ENCODE data around the gene TPI1. TPM values are rescaled to one million over a fixed set of nuclear protein-coding genes. Genes with fewer than 3 reads are reported as not detected.
A peak's percentile ranks its signal among the peaks of the same experiment; 100 is the strongest.
"Not testable (repeated sequence)": the region's sequence is repeated elsewhere in the genome, so short reads cannot be mapped to it uniquely, and the experiment has no call there.

Gene TPI1
- total RNA-seq, 4 donors from 2014 or later = 288 to 372 (median 355) TPM

DNA sequence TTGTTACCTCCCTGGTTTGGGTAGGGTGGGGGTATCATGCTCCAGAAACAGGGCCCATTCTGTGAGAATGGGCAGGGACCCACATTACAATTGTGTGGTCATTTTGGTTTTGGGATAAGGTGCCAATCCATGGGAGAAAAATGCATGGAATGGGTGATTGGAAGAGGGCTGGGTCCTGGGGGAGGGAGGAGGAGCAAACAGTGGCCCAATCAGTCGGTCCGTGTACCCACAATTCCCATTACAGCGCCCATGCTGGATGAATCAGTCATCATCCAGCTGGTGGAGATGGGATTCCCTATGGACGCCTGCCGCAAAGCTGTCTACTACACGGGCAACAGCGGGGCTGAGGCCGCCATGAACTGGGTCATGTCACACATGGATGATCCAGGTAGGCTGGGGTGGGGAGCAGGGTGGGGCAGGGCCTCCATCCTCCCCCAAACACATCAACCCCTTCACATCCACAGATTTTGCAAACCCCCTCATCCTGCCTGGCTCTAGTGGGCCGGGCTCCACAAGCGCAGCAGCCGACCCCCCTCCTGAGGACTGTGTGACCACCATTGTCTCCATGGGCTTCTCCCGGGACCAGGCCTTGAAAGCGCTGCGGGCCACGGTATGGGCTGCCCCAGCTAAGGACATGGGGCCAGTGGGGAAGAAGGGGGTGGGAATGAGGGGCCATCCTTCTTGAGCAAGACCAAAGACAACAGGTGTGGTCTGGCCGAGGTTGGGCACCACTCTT lies 3.6 kb upstream of the TPI1 start:
- H3K36me3 ChIP-seq = peaks cover 44 to 75% (median 72%) of the 10 kb centered on the region in 4 donors
- 97% methylated on average over 10 of the region's 16 CpGs for WGBS
- no peak for DNase-seq (ENCODE audit: extremely low spot score)
- no peaks in the 10 kb centered on the region for H3K9me3 ChIP-seq
- H3K27ac ChIP-seq (replicated peaks in 1 of 4) = no peak overlapping the region
- H3K4me3 ChIP-seq = no peak overlapping the region
- intact Hi-C loops (cut with DNase I) = loop anchor here (5.0 kb wide), 1 partner anchor 44 kb away; no protein-coding TSS in a partner anchor
- H3K4me1 ChIP-seq = peaks cover 13 to 17% (median 16%) of the 10 kb centered on the region in 4 donors
- TF ChIP-seq EP300 (IDR thresholded peaks at IDR 0.05) (no peak), POLR2A (IDR thresholded peaks at IDR 0.05; ENCODE audit: low read depth) (no peak), POLR2AphosphoS5 (IDR thresholded peaks at IDR 0.05) (no peak)
- TF ChIP-seq, protein P1, sequence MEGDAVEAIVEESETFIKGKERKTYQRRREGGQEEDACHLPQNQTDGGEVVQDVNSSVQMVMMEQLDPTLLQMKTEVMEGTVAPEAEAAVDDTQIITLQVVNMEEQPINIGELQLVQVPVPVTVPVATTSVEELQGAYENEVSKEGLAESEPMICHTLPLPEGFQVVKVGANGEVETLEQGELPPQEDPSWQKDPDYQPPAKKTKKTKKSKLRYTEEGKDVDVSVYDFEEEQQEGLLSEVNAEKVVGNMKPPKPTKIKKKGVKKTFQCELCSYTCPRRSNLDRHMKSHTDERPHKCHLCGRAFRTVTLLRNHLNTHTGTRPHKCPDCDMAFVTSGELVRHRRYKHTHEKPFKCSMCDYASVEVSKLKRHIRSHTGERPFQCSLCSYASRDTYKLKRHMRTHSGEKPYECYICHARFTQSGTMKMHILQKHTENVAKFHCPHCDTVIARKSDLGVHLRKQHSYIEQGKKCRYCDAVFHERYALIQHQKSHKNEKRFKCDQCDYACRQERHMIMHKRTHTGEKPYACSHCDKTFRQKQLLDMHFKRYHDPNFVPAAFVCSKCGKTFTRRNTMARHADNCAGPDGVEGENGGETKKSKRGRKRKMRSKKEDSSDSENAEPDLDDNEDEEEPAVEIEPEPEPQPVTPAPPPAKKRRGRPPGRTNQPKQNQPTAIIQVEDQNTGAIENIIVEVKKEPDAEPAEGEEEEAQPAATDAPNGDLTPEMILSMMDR (IDR thresholded peaks at IDR 0.05) = no peak
- H3K27me3 ChIP-seq = no peaks in the 10 kb centered on the region

DNA sequence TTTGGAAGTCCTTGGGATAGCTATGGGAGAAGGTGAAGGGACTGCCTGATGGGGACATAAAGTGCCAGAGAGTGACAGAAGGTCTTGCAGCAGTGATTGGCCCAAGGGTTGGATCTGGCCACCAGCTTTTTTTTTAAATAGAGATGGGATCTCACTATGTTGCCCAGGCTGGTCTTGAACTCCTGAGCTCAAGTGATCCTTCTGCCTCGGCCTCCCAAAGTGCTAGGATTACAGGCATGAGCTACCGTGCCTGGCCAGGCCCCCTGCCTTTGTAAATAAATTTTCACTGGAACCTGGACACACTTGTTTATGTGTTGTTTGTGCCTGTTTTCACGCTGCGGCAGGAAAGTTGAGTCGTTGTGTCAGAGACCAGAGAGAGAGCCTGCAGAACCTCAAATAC lies 2.0 kb upstream of the TPI1 start:
- WGBS = 96% methylated on average over 5 of the region's 5 CpGs
- H3K27me3 ChIP-seq; DNase-seq (ENCODE audit: extremely low spot score); H3K27ac ChIP-seq (replicated peaks in 1 of 4); H3K9me3 ChIP-seq; H3K4me3 ChIP-seq; intact Hi-C loops (cut with DNase I): not testable (repeated sequence)
- H3K36me3 ChIP-seq = peaks cover 36 to 72% (median 68%) of the 10 kb centered on the region in 4 donors
- H3K4me1 ChIP-seq = peaks cover 25 to 33% (median 32%) of the 10 kb centered on the region in 4 donors

DNA sequence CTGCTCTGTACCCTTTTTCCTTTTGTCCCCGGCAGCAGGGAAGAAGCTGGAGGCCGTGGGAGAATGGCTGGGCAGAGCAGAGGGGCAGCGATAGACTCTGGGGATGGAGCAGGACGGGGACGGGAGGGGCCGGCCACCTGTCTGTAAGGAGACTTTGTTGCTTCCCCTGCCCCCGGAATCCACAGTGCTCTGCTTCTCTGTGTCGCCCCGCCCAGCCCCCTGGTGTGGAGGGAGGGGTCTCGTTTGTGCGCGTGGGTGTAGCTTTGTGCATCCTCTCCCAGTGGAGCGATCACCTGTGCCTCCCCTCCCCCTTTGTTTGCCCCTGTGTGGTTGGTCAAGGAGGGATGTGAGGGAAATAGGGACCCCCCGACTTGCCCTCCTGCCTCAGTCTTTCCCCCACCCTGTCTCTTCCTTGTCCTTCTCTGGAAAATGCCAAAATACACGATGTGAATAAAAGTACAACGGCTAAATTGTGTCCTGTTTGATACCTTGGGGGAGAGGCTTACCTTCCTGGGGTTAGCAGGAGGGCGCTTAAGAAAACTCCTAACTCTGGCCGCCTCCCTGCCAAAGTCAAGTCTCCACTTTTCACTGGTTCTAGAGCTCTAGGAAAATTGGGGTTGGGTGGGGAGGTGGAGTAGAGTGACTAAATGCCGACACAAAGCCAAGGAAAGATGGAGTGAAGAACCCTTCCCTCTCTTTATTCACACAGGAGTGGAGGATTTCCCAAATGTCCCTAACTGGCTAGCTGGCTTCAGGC lies 990 bp upstream of the TPI1 start:
- intact Hi-C loops (cut with DNase I) = no loop called here
- H3K9me3 ChIP-seq = no peaks in the 10 kb centered on the region
- peak overlapping the region; percentile 80 to 97 (median 86) for H3K4me3 ChIP-seq
- H3K36me3 ChIP-seq = peaks cover 31 to 72% (median 68%) of the 10 kb centered on the region in 4 donors
- TF ChIP-seq POLR2AphosphoS5 (IDR thresholded peaks at IDR 0.05) (no peak), POLR2A (IDR thresholded peaks at IDR 0.05; ENCODE audit: low read depth) (no peak), EP300 (IDR thresholded peaks at IDR 0.05) (no peak)
- TF ChIP-seq, protein P1 (IDR thresholded peaks at IDR 0.05) = no peak
- no peak for DNase-seq (ENCODE audit: extremely low spot score)
- no peaks in the 10 kb centered on the region for H3K27me3 ChIP-seq
- WGBS = 80% methylated on average over 18 of the region's 19 CpGs
- H3K4me1 ChIP-seq = peaks cover 32 to 43% (median 41%) of the 10 kb centered on the region in 4 donors
- peak overlapping the region; percentile 98 to 99 (median 98) for H3K27ac ChIP-seq (replicated peaks in 1 of 4)

DNA sequence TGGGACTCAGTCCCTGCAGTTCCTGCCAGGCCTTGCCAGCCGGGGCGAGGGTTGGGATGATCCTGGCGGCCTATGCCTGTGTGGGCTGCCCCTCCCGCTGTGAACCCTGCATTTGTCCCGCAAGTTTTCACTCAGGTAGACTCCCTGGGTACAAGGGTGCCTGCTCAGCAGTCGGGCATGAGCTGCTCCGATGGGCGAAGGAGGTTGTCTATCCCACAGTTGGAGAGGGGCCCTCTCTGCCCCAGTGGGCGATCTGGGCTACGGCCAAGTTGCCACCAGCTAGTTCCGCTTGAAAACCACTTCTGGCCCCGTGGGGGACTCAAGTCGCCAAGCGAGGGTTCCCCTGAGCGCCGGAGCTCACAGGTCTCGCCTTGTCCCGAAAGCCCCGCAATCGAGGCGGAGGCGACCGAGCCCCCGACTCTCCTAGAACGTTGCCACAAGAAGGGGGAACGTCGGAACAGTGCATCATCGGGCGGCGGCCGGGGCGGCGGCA lies 365 bp upstream of the TPI1 start:
- peaks cover 38 to 49% (median 47%) of the 10 kb centered on the region in 4 donors for H3K4me1 ChIP-seq
- no peak for TF ChIP-seq EP300 (IDR thresholded peaks at IDR 0.05)
- TF ChIP-seq POLR2AphosphoS5 (IDR thresholded peaks at IDR 0.05) = no peak
- no peak for TF ChIP-seq POLR2A (IDR thresholded peaks at IDR 0.05; ENCODE audit: low read depth)
- TF ChIP-seq, protein P1 (IDR thresholded peaks at IDR 0.05) = no peak
- peak overlapping the region; percentile 80 to 97 (median 86) for H3K4me3 ChIP-seq
- H3K27me3 ChIP-seq = no peaks in the 10 kb centered on the region
- WGBS = 1% methylated on average over 15 of the region's 33 CpGs
- H3K27ac ChIP-seq (replicated peaks in 1 of 4) = peak overlapping the region; percentile 98 to 99 (median 98)
- peak; percentile 94 for DNase-seq (ENCODE audit: extremely low spot score)
- H3K36me3 ChIP-seq = peaks cover 25 to 68% (median 65%) of the 10 kb centered on the region in 4 donors
- H3K9me3 ChIP-seq = no peaks in the 10 kb centered on the region
- intact Hi-C loops (cut with DNase I) = no loop called here

Data from esophagus muscularis mucosa (tissue), 4 donors.